ENCODE results near the gene TTC4. TPM values are rescaled to one million over a fixed set of nuclear protein-coding genes. Genes with fewer than 3 reads are reported as not detected.

Gene TTC4
- total RNA-seq, 1 experiment from 2014 or later: 30.8 TPM

DNA sequence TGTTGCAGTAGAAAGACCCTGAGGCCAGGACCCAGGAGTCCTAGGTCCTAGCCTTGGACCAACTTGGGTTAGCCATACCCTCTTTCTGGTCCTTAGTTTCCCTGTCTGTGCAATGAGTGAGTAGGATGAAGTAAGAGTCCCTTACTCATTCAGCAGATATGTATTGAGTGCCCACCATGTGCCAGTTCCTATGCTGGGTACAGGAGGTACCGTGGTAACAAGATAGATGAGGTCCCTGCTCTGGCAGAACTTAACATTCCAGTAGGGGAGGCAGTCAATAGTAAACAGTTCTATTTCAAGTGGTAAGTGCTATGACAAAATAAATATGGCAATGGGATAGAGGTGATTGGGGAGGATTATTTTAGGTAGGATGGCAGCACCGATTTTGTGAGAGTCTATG is 66.9 kb downstream of the TTC4 start:
- H3K4ac ChIP-seq (ENCODE audit: low read depth, low read length): no peak overlapping the region
- H4K8ac ChIP-seq (replicated peaks; ENCODE audit: insufficient read length, low read depth, low read length): no peak overlapping the region
- no peak overlapping the region for H3K14ac ChIP-seq (ENCODE audit: insufficient read depth, low read length)
- no peak overlapping the region for H3K9ac ChIP-seq (ENCODE audit: extremely low read depth, insufficient read length, low read length)
- peaks cover 3% of the 10 kb centered on the region; the same call in 1 of the 2 replicates for H3K27me3 ChIP-seq (ENCODE audit: insufficient read depth, low read length)
- no peaks in the 10 kb centered on the region for H3K79me1 ChIP-seq (ENCODE audit: insufficient read depth, low read depth, low read length, poor library complexity, severe bottlenecking)
- H3K23me2 ChIP-seq (ENCODE audit: insufficient read length, low read depth, low read length, poor library complexity, severe bottlenecking): no peaks in the 10 kb centered on the region
- H3K79me2 ChIP-seq (ENCODE audit: insufficient read depth, low read length): no peaks in the 10 kb centered on the region
- peaks cover 59% of the 10 kb centered on the region for H3K27me3 Mint-ChIP-seq (ENCODE audit: low read depth)
- no peak overlapping the region for H3K4me2 ChIP-seq (ENCODE audit: insufficient read depth, insufficient read length, low read length)
- H2BK15ac ChIP-seq (ENCODE audit: low read depth, low read length): no peak overlapping the region
- H2BK20ac ChIP-seq (ENCODE audit: low read depth, low read length, poor library complexity, severe bottlenecking): no peak overlapping the region
- H3K4me1 Mint-ChIP-seq: peaks cover 0 to 5% of the 10 kb centered on the region in 2 experiments; a peak in 1 of 4 replicates
- no peak overlapping the region for H3T11ph ChIP-seq (ENCODE audit: low read length)
- H4K5ac ChIP-seq (ENCODE audit: insufficient read length, low read depth, low read length): no peak overlapping the region
- no peak overlapping the region for H3K23ac ChIP-seq (ENCODE audit: insufficient read length, low read depth, low read length)
- no peak overlapping the region for H3K27ac Mint-ChIP-seq
- no peak overlapping the region for H2BK12ac ChIP-seq (ENCODE audit: insufficient read length, low read depth, low read length)
- TF ChIP-seq CTCF (conservative IDR thresholded peaks at IDR 0.05): no peak
- no peaks in the 10 kb centered on the region for H3K36me3 Mint-ChIP-seq (ENCODE audit: insufficient read depth in 1 of 3, low read depth in 3 of 3)
- no peaks in the 10 kb centered on the region for H3K9me3 ChIP-seq (ENCODE audit: control insufficient read depth, low read depth, low read length)
- no peak overlapping the region for H4K91ac ChIP-seq (ENCODE audit: insufficient read length, low read depth, low read length)
- H3K4me1 ChIP-seq (ENCODE audit: insufficient read depth, low read length): no peaks in the 10 kb centered on the region
- no peak overlapping the region for H2AK5ac ChIP-seq (ENCODE audit: insufficient read length, low read length)
- H3K56ac ChIP-seq (ENCODE audit: insufficient read length, low read depth, low read length): no peak overlapping the region
- no peak overlapping the region for H3K18ac ChIP-seq (ENCODE audit: insufficient read length, low read depth, low read length)
- H2BK5ac ChIP-seq (ENCODE audit: insufficient read length, low read length): no peak overlapping the region
- H4K20me1 ChIP-seq (ENCODE audit: control insufficient read depth, insufficient read depth, insufficient read length): no peaks in the 10 kb centered on the region
- H3K27ac ChIP-seq (ENCODE audit: insufficient read length, low read depth, low read length): no peak overlapping the region
- no peak for DNase-seq
- no peak overlapping the region for H2BK120ac ChIP-seq (ENCODE audit: low read depth, low read length, poor library complexity, severe bottlenecking)
- no peaks in the 10 kb centered on the region for H3K9me3 Mint-ChIP-seq
- no peak overlapping the region for H3K4me3 Mint-ChIP-seq
- no peak overlapping the region for H2AFZ ChIP-seq (ENCODE audit: low read length)
- WGBS (ENCODE audit: extremely low coverage, insufficient read length, low lambda C conversion rate): no CpG with 5 or more reads among the region's 2 CpGs
